LNCaP clone FGC (cell line): ENCODE measurements around the gene PIN1.

ENCODE experiments used
- DNase-seq: peaks from one replicate; pipeline ENCODE4 v3.0.0-alpha.2; 2011; ENCODE audit warnings: low read depth
- H3K4me3 ChIP-seq: 2 replicates; pipeline ENCODE4 v1.5.1; 2011; ENCODE audit warnings: mild to moderate bottlenecking, low read depth, low read length, control low read depth
- TF ChIP-seq, protein P1 (sequence below): IDR thresholded peaks from 2 replicates; pipeline ENCODE4 v1.5.1; 2012; ENCODE audit warnings: mild to moderate bottlenecking; ENCODE audit not compliant: control insufficient read depth, insufficient read depth; ENCODE audit errors: extremely low read depth

Gene PIN1

DNA sequence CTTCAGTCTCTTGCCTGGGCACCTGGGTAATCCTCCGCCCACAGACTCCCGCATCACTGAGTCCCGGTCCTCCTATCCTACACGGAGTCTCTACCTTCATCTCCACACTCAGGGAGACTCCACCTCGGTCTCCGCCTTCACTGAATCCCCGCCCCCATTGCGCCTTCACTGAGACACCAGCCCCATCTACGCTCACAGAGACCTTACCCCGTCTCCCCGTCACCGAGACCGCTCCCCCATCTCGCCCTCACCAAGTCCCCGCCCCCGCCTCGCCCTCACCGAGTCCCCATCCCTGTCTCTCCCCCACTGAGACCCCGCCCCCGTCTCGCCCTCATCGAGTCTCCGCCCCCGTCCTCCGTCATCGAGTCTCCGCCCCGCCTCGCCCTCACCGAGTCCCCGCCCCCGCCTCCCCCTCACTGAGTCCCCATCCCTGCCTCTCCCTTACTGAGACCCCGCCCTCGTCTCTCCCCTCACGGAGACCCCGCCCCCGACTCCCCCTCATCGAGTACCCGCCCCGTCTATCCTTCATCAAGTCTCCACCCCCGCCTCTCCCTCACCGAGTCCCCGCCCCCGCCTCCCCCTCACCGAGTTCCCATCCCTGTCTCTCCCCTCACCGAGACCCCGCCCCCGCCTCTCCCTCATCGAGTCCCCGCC, 43.4 kb upstream of the PIN1 start:
- TF ChIP-seq, protein P1, sequence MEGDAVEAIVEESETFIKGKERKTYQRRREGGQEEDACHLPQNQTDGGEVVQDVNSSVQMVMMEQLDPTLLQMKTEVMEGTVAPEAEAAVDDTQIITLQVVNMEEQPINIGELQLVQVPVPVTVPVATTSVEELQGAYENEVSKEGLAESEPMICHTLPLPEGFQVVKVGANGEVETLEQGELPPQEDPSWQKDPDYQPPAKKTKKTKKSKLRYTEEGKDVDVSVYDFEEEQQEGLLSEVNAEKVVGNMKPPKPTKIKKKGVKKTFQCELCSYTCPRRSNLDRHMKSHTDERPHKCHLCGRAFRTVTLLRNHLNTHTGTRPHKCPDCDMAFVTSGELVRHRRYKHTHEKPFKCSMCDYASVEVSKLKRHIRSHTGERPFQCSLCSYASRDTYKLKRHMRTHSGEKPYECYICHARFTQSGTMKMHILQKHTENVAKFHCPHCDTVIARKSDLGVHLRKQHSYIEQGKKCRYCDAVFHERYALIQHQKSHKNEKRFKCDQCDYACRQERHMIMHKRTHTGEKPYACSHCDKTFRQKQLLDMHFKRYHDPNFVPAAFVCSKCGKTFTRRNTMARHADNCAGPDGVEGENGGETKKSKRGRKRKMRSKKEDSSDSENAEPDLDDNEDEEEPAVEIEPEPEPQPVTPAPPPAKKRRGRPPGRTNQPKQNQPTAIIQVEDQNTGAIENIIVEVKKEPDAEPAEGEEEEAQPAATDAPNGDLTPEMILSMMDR, result no peak
- peak overlapping the region; percentile 53 for H3K4me3 ChIP-seq
- peak; percentile 81 for DNase-seq

- TF ChIP-seq, protein P1, result no peak
- peak; percentile 63 for DNase-seq
- peak overlapping the region; percentile 53 for H3K4me3 ChIP-seq
Observed at GRCh38 chr19:9792206-9793070, 42.7 kb upstream of the PIN1 start.

DNA sequence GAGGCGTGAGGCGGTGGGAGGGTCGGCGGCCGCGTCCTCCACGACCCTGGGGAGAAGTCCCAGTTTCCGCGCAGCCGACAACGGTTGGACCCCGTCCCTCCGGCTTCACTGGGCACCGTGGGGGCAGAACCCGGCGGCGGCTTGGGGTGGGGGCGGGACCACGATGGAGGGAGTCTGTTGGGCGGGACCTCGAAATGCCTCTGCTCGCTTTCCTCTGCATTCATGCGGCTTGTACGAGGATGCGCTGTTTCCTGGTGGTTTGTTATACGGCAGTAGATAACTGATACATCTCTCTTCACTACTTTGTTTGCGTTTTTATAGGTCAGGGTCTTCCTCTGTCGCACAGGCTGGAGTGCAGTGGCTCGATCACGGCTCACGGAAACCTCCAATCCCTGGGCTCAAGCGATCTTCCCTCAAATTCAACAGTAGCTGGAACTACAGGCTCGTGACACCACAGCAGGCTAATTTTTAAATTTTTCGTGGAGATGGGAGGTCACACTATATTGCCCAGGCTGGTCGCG, 42.0 kb upstream of the PIN1 start:
- TF ChIP-seq, protein P1, result no peak
- peak overlapping the region; percentile 23; the same call in 1 of the 2 replicates for H3K4me3 ChIP-seq

DNA sequence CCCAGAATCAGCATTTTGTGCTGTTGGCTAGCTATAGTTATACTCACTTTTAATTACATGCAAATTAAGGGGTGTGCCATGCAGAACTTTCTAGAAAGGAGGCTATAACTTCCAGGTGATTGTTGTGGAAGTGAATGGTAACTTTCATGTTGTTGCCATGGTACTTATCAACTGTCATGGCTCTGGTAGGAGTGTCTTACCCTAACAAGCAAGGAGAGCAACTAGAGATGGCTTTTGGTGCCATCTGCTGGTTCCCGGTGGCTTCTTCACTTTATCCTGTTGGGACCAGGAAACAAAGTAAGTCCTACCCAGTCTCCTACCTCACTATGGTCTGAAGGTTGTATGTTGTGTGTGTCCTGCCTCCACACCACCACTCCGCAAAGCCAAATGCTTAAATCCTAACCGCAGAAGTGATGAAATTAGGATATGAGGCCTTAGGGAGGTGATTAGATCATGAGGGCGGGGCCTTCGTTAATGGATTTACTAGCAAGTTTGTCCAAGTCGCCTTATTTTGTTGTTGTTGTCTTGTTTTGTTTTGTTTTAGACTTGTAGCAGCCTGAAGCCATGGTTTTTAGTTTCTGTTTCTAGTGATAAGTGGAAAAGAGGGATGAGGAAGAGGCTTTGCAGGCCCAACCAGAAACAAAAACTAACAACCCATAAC, 38.9 kb upstream of the PIN1 start:
- H3K4me3 ChIP-seq, result no peak overlapping the region
- TF ChIP-seq, protein P1, result peak; percentile 87
- DNase-seq, result peak; percentile 93

More for the DNA sequence above, 42.0 kb upstream of the PIN1 start:
- DNase-seq, result no peak

- no peak for DNase-seq
- H3K4me3 ChIP-seq, result no peak overlapping the region
- TF ChIP-seq, protein P1, result no peak
Observed at GRCh38 chr19:9797871-9798270, 37.2 kb upstream of the PIN1 start.

DNA sequence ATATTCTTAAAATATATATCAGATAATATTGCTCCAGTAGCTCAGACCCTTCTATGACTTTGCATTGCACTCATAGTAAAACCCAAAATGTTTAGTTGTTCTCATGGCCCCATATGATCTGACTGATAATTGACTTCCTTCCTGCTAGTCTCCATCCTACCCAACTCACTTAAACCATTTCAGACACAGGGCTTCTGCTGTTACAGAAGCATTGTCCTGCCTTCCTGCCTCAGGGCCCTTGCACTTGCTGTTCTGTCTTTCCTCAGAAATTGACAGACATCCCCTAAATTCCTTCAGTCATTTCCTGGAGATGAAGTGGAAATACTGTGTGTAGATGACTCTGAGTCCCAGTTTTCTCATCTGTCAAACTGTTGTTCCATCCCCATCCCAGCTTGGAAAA, 36.0 kb upstream of the PIN1 start:
- no peak for DNase-seq
- H3K4me3 ChIP-seq, result no peak overlapping the region
- TF ChIP-seq, protein P1, result no peak
